H9 (cell line): Measurements from ENCODE around the gene FAT4. TPM values are rescaled to one million over a fixed set of nuclear protein-coding genes. Genes with fewer than 3 reads are reported as not detected.

Experiments used
- DNase-seq: peaks from one replicate; pipeline ENCODE4 v3.0.0-alpha.2; 2017
- H2AFZ ChIP-seq: one replicate; pipeline ENCODE4 v1.6.1; 2013; ENCODE audit warnings: mild to moderate bottlenecking, low read length, control low read depth, moderate library complexity
- H2AK5ac ChIP-seq: 2 replicates; pipeline ENCODE4 v1.6.1; 2013; ENCODE audit warnings: low read length, control low read depth, mixed read lengths; ENCODE audit not compliant: insufficient read length
- H2BK120ac ChIP-seq: one replicate; pipeline ENCODE4 v1.6.1; 2013; ENCODE audit warnings: low read depth, mild to moderate bottlenecking, low read length, control low read depth, inconsistent platforms; ENCODE audit not compliant: poor library complexity, severe bottlenecking
- H2BK12ac ChIP-seq: 2 replicates; pipeline ENCODE4 v1.6.1; 2013; ENCODE audit warnings: low read length, control low read depth, mixed read lengths, low read depth; ENCODE audit not compliant: insufficient read length
- H2BK15ac ChIP-seq: 2 replicates; pipeline ENCODE4 v1.6.1; 2013; ENCODE audit warnings: low read depth, low read length, control low read depth
- H2BK20ac ChIP-seq: one replicate; pipeline ENCODE4 v1.6.1; 2013; ENCODE audit warnings: low read depth, mild to moderate bottlenecking, low read length, control low read depth, inconsistent platforms; ENCODE audit not compliant: poor library complexity, severe bottlenecking
- H2BK5ac ChIP-seq: 2 replicates; pipeline ENCODE4 v1.6.1; 2013; ENCODE audit warnings: low read length, control low read depth, mixed read lengths; ENCODE audit not compliant: insufficient read length
- H3K14ac ChIP-seq: 2 replicates; pipeline ENCODE4 v1.6.1; 2013; ENCODE audit warnings: low read length, control low read depth; ENCODE audit not compliant: insufficient read depth
- H3K18ac ChIP-seq: 2 replicates; pipeline ENCODE4 v1.6.1; 2013; ENCODE audit warnings: low read depth, mild to moderate bottlenecking, mixed read lengths, low read length, control low read depth; ENCODE audit not compliant: insufficient read length
- H3K23ac ChIP-seq: 2 replicates; pipeline ENCODE4 v1.6.1; 2013; ENCODE audit warnings: low read length, control low read depth, mixed read lengths, low read depth; ENCODE audit not compliant: insufficient read length
- H3K23me2 ChIP-seq: 2 replicates; pipeline ENCODE4 v1.6.1; 2013; ENCODE audit warnings: low read depth, mild to moderate bottlenecking, mixed read lengths, low read length, control low read depth; ENCODE audit not compliant: insufficient read length, poor library complexity, severe bottlenecking
- H3K27ac ChIP-seq: 2 replicates; pipeline ENCODE4 v1.5.1; 2013; ENCODE audit warnings: low read length, control low read depth, mixed read lengths, low read depth; ENCODE audit not compliant: insufficient read length
- H3K27me3 ChIP-seq: 2 replicates; pipeline ENCODE4 v1.6.1; 2013; ENCODE audit warnings: low read length, control low read depth, inconsistent platforms; ENCODE audit not compliant: insufficient read depth
- H3K4ac ChIP-seq: 2 replicates; pipeline ENCODE4 v1.6.1; 2013; ENCODE audit warnings: low read depth, mild to moderate bottlenecking, control low read depth, inconsistent platforms, low read length, moderate library complexity
- H3K4me1 ChIP-seq: 2 replicates; pipeline ENCODE4 v1.6.1; 2013; ENCODE audit warnings: low read length, control low read depth, inconsistent platforms; ENCODE audit not compliant: insufficient read depth
- H3K4me2 ChIP-seq: 2 replicates; pipeline ENCODE4 v1.6.1; 2013; ENCODE audit warnings: low read length, control low read depth, mixed read lengths; ENCODE audit not compliant: insufficient read length, insufficient read depth
- H3K56ac ChIP-seq: 2 replicates; pipeline ENCODE4 v1.6.1; 2013; ENCODE audit warnings: low read depth, mild to moderate bottlenecking, mixed read lengths, low read length, control low read depth; ENCODE audit not compliant: insufficient read length
- H3K79me1 ChIP-seq: 2 replicates; pipeline ENCODE4 v1.6.1; 2013; ENCODE audit warnings: low read depth, mild to moderate bottlenecking, moderate library complexity, low read length, control low read depth, inconsistent platforms; ENCODE audit not compliant: insufficient read depth, poor library complexity, severe bottlenecking
- H3K79me2 ChIP-seq: 2 replicates; pipeline ENCODE4 v1.6.1; 2013; ENCODE audit warnings: low read length, control low read depth, inconsistent platforms; ENCODE audit not compliant: insufficient read depth
- H3K9ac ChIP-seq: 2 replicates; pipeline ENCODE4 v1.6.1; 2013; ENCODE audit warnings: low read length, control low read depth, mixed read lengths; ENCODE audit not compliant: insufficient read length; ENCODE audit errors: extremely low read depth
- H3K9me3 ChIP-seq: one replicate; pipeline ENCODE4 v1.6.1; 2013; ENCODE audit warnings: low read depth, low read length, inconsistent platforms; ENCODE audit not compliant: control insufficient read depth
- H3T11ph ChIP-seq: one replicate; pipeline ENCODE4 v1.6.1; 2013; ENCODE audit warnings: mild to moderate bottlenecking, low read length, control low read depth, inconsistent platforms
- H4K20me1 ChIP-seq: one replicate; pipeline ENCODE4 v1.6.1; 2013; ENCODE audit not compliant: control insufficient read depth, insufficient read length, insufficient read depth
- H4K5ac ChIP-seq: 2 replicates; pipeline ENCODE4 v1.6.1; 2013; ENCODE audit warnings: low read depth, mild to moderate bottlenecking, mixed read lengths, low read length, control low read depth; ENCODE audit not compliant: insufficient read length
- H4K8ac ChIP-seq: replicated peaks from 2 replicates; pipeline ENCODE4 v1.6.1; 2013; ENCODE audit warnings: low read length, control low read depth, mixed read lengths, low read depth; ENCODE audit not compliant: insufficient read length
- H4K91ac ChIP-seq: 2 replicates; pipeline ENCODE4 v1.6.1; 2013; ENCODE audit warnings: low read depth, mild to moderate bottlenecking, moderate library complexity, mixed read lengths, low read length, control low read depth; ENCODE audit not compliant: insufficient read length
- H3K27ac Mint-ChIP-seq, 3 experiments: 2 replicates in 2 of 3; 3 replicates in 1 of 3; pipeline ENCODE4 v1.8.0; 2020 to 2021; ENCODE audit warnings: mixed read lengths in 3 of 3, mild to moderate bottlenecking in 1 of 3, moderate library complexity in 1 of 3
- H3K27me3 Mint-ChIP-seq: 2 replicates; pipeline ENCODE4 v1.8.0; 2021; ENCODE audit warnings: low read depth, mild to moderate bottlenecking, moderate library complexity, mixed read lengths
- H3K36me3 Mint-ChIP-seq, 3 experiments: 2 replicates in 2 of 3; 3 replicates in 1 of 3; pipeline ENCODE4 v1.8.0; 2020 to 2021; ENCODE audit warnings: low read depth in 3 of 3, mixed read lengths in 3 of 3; ENCODE audit not compliant: insufficient read depth in 1 of 3
- H3K4me1 Mint-ChIP-seq, 2 experiments: 2 replicates each; pipeline ENCODE4 v1.8.0; 2020; ENCODE audit warnings: mixed read lengths in 2 of 2
- H3K4me3 Mint-ChIP-seq, 2 experiments: 2 replicates in 1 of 2; 3 replicates in 1 of 2; pipeline ENCODE4 v1.8.0; 2020 to 2021; ENCODE audit warnings: mild to moderate bottlenecking in 2 of 2, mixed read lengths in 2 of 2, moderate library complexity in 1 of 2
- H3K9me3 Mint-ChIP-seq, 2 experiments: 2 replicates in 1 of 2; 3 replicates in 1 of 2; pipeline ENCODE4 v1.8.0; 2020; ENCODE audit warnings: mild to moderate bottlenecking in 2 of 2, mixed read lengths in 2 of 2, moderate library complexity in 1 of 2
- CTCF ChIP-seq: fragments of 200-600 bp; sonication (generic); conservative IDR thresholded peaks from 3 replicates; pipeline ENCODE4 v1.8.0; 2021; ENCODE audit warnings: antibody characterized with exemption, mild to moderate bottlenecking
- WGBS: extraction: QIAGEN DNeasy Blood & Tissue Kit; methylation state at CpG from one replicate; pipeline ENCODE4 v1.1.7; 2013; ENCODE audit warnings: missing lambda C conversion rate, low lambda C conversion rate, mixed read lengths; ENCODE audit not compliant: insufficient read length; ENCODE audit errors: extremely low coverage; 5-methylcytosine and 5-hydroxymethylcytosine counted together
- total RNA-seq: library from RNA; stranded (reverse); gene quantifications from 2 replicates; pipeline ENCODE4 v1.2.1, GENCODE V29; 2021

FAT4 gene
- total RNA-seq, 1 experiment from 2014 or later = 6.9 TPM

- Histone ChIP-seq H2BK15ac (no peak overlapping the region), H4K8ac (no peak overlapping the region)
- peaks cover 30 to 50% of the 10 kb centered on the region in 2 experiments for H3K4me1 Mint-ChIP-seq
These were observed 1.0 kb downstream of the FAT4 start for GRCh38 chr4:125315576-125316400.

More at GRCh38 chr4:125315576-125316400, 1.0 kb downstream of the FAT4 start:
- Histone ChIP-seq H4K20me1 (no peaks in the 10 kb centered on the region), H2BK5ac (no peak overlapping the region), H4K5ac (no peak overlapping the region), H3K56ac (no peak overlapping the region), H3K9me3 (no peaks in the 10 kb centered on the region), H3K4me2 (peak overlapping the region; percentile 76), H3K27me3 (peaks cover 7% of the 10 kb centered on the region; the same call in 1 of the 2 replicates), H2AK5ac (no peak overlapping the region), H4K91ac (no peak overlapping the region), H3K18ac (no peak overlapping the region), H2BK12ac (no peak overlapping the region), H3K23me2 (peaks cover 27% of the 10 kb centered on the region), H3K9ac (peak overlapping the region; percentile 33), H2BK20ac (no peak overlapping the region), H2BK120ac (no peak overlapping the region), H3K79me1 (no peaks in the 10 kb centered on the region), H3K14ac (no peak overlapping the region), H2AFZ (no peak overlapping the region), H3K23ac (no peak overlapping the region), H3K27ac (no peak overlapping the region), H3K79me2 (no peaks in the 10 kb centered on the region; the same call in 1 of the 2 replicates), H3K4ac (no peak overlapping the region), H3T11ph (no peak overlapping the region), H3K4me1 (peaks cover 2% of the 10 kb centered on the region; the same call in 1 of the 2 replicates)
- H3K9me3 Mint-ChIP-seq = no peaks in the 10 kb centered on the region; a peak in 1 of 5 replicates
- peak overlapping the region; percentile 92 to 97 for H3K4me3 Mint-ChIP-seq
- peak; percentile 57 for DNase-seq
- peak overlapping the region in 2 of 3 experiments; percentile 9 to 25; a peak in 1 of 7 replicates for H3K27ac Mint-ChIP-seq
- H3K36me3 Mint-ChIP-seq = peaks cover 0 to 15% (median 1%) of the 10 kb centered on the region in 3 experiments; a peak in 4 of 7 replicates
- peak; percentile 32; the same call in 2 of the 3 replicates for TF ChIP-seq CTCF
- WGBS = no CpG with 5 or more reads among the region's 51 CpGs
- peaks cover 33% of the 10 kb centered on the region for H3K27me3 Mint-ChIP-seq
